Measurements from ENCODE around the gene CDK19. TPM values are rescaled to one million over a fixed set of nuclear protein-coding genes. Genes with fewer than 3 reads are reported as not detected.

Gene CDK19
- total and polyA plus RNA-seq, 9 of the 15 experiments (the other 6 are each of a cell fraction or from before 2014, with no cell fraction given) = 3.8 to 15.2 (median 7.4) TPM

- peak; percentile 58 for TF ChIP-seq MGA (IDR thresholded peaks at IDR 0.05)
- TF ChIP-seq NR2F6 (CRISPR knock-in tag; IDR thresholded peaks at IDR 0.05) = no peak
- TF ChIP-seq ZNF79 (CRISPR knock-in tag; IDR thresholded peaks at IDR 0.05; ENCODE audit: low read depth) = no peak
- peak; percentile 75 for TF ChIP-seq L3MBTL2 (IDR thresholded peaks at IDR 0.05)
Measured at GRCh38 chr6:110777636-110778035, 37.6 kb downstream of the CDK19 start (continued).

Measured in K562 (cell line).